Adrenal gland (tissue), 5 donors: ENCODE results near the gene NXPE2.

Source experiments
- CTCF ChIP-seq, 6 experiments: fragments of 450-650 bp in 4 of 6; fragments of 200-600 bp in 2 of 6; sonication (generic) in 1 of 6; IDR thresholded peaks; 1 replicate in 5 of 6; 2 replicates in 1 of 6; pipeline versions ENCODE4 v1.5.1 to v1.8.0; 2016 to 2021; ENCODE audit warnings: antibody characterized with exemption in 6 of 6, mild to moderate bottlenecking in 2 of 6, moderate library complexity in 1 of 6
- POLR2A ChIP-seq, 2 donors: fragments of 450-650 bp; IDR thresholded peaks; one replicate each; pipeline ENCODE4 v1.6.1; 2017; ENCODE audit warnings: antibody characterized with exemption in 2 of 2, mild to moderate bottlenecking in 2 of 2, moderate library complexity in 1 of 2
- donor health status: DM: no; HTN: no; CAD: no.

- TF ChIP-seq POLR2A (IDR thresholded peaks at IDR 0.05) (no peak), CTCF (IDR thresholded peaks at IDR 0.05) (peak; percentile 47 to 70 (median 62))
These were observed 60.6 kb downstream of the NXPE2 start for GRCh38 chr11:114738954-114739353.
